AML-193 (cell line): ENCODE results near the gene BACH1.
A peak's percentile ranks its signal among the peaks of the same experiment; 100 is the strongest.
"Not testable (repeated sequence)": the region's sequence is repeated elsewhere in the genome, so short reads cannot be mapped to it uniquely, and the experiment has no call there.

Experiments
- DNase-seq, 2 experiments: peaks; one replicate each; lab custom pipeline; 2025; lab: John Stamatoyannopoulos, UW

Gene BACH1

DNA sequence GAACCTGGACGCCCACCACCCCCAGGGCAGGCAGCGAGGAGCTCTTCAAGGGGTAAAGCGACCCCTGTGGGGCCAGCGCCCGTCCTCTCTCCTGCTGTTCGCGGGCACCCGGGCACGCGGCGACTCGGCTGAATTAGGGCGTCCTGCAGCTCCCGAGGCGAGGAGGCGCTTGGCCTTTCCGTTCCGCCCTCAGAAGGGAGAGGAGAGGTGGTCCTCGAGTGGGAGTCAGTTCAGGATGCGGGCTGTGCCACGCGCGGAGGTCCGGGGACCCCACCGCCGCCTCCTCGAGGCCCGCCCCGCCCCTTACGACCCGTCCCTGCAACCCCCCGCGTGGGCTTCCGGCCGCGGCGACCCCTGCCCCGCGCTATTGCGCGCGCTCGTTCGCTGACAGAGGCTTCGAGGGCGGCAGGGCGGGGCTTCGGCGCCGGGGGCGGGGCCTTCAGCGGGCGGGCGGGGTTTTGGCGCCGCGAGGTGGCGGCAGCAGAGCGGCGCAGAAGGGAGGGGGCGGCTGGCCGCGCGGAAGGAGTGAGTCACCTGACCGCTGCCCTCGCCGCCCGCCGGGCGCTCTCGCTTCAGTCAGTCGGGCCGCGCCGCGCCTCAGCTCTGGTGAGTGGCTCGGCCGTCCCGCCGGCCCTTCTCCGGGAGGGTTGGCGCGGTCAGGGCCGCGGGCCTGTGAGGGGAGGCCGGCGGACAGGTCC lies at the start of gene BACH1:
Gene BACH1, plus strand, starts transcription at position 575 of the 698 bp plus-strand sequence. CDS start 22,359 bp downstream, outside the sequence.
- peak; percentile 79 to 83 for DNase-seq

GRCh38 chr21:29249289-29249688 lies 49.4 kb upstream of the BACH1 start:
- DNase-seq = not testable (repeated sequence)

GRCh38 chr21:29250636-29251035 lies 48.1 kb upstream of the BACH1 start:
- no peak for DNase-seq

DNA sequence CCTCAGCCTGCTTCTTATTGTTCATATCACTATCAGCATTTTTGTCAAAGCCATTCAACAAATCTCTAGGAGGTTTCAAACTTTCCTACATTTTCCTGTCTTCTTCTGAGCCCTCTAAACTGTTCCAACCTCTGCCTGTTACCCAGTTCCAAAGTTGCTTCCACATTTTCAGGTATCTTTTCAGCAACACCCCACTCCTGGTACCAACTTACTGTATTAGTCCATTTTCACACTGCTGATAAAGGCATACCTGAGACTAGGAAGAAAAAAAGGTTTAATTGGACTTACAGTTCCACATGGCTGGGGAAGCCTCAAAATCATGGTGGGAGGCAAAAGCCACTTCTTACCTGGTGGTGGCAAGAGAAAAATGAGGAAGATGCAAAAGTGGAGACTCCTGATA lies 44.9 kb upstream of the BACH1 start:
- not testable (repeated sequence) for DNase-seq

- DNase-seq = no peak
Measured at GRCh38 chr21:29254550-29254949, 44.2 kb upstream of the BACH1 start.

DNA sequence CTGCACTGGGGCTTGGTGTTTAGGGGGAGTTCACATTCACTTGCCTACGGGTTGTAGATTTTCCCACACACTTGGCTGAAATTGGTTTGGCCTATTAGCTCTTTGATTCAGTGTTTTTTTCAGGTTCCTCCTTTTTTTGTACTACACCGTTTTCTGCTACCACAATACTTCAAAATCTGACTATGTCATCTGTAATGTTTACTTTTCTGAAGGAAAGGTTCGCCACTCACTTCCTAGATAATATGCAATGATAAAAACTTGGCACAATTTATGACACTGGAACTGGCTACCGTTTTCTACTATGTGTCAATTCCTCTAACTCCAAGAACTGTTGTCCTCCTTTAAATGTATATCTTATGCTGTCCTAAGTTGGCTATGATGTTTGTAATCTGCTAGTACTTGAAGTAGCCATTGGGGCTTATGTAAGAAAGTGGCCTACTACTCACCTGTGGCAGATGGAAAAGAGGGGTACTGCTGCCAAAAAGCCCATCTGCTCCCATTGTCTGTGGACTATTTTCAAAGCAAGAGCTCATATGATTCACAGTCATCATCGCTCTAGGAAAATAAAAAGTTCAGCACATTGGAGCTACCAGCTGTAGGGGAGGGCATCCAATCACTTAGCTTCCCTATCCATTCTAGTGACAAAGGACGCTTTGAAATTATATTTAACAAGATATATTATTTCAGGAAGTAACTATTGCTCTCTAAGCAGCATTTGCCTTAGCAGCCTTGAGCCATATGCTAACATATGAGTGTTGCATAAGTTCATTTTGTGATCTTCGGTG lies 42.4 kb upstream of the BACH1 start:
- peak; percentile 45 to 70 for DNase-seq

DNA sequence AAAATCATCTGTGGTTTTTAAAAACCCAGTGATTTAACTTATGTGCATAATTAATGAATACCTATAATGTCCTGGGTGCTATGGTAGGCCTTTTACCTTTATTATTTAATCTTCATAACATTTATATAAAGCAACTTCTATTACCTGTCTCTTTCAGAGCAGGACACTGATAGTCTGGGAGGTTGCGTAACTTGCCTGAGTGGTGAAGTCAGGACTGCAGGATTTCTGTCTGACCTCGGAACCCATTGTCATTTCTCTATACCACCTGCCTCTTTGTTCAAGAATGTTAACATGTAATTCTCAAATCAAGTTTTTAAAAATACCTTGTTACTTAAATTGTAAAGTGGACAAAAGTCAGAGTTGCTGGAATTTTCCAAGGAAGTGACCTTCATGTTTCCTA lies 41.0 kb upstream of the BACH1 start:
- DNase-seq = no peak

- DNase-seq = no peak
Measured at GRCh38 chr21:29258626-29259338, 39.9 kb upstream of the BACH1 start.

DNA sequence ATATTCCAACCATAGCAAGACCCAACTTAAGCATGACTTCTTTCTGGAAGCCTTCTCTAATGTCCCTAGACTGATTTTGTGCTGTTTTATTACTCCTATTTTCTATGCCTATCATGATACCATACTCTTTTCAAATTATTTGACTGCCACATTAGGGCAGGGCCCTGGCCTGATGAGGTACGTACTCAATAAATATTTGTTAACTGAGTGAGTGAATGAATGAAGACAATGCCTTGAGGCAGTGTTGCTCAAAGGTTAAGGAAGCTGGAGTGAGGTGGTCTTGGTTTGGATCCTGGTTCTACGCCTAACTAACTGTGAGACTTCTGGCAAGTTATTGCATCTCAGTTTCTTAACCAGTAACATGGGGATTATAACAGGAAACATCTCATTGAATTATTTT lies 38.3 kb upstream of the BACH1 start:
- DNase-seq = no peak

DNA sequence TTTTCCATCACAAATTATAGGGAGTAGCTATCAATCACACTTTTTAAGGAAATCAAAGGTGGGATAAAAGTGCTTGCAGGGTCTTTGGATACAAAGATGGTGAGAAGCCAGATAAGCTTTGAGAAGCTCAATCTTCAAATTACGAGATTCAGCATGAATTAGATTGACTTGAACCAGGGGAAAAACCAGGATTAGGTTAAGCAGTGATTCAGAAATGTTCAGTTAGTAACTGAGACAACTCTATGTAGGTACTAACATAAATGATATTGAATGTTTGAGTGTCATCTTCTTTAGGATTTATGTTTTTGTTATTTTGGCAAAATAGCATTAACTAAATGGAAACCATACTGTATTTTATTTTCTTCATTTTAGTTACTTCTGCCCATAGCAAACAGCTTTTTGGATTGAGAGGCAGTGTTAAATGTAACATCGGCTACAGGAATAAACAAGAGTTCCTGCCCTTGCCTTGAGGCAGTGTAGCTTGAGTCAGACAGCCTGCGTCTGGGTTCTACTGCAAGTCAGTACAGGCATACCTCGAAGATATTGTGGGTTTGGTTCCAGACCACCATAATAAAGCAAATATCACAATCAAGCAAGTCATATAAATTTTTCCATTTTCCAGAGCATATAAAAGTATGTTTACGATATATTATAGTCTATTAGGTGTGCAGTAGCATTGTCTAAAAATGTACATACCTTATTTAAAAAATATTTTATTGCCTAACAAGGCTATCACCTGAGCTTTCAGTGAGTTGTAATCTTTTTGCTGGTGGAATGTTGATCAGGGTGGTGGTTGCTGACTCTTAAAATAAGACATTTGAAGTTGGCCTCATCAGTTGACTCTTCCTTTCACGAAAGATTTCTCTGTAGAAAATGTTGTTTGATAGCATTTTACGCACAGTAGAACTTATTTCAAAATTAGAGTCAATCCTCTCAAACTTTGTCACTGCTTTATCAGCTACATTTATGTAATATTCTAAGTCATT lies 36.9 kb upstream of the BACH1 start:
- no peak for DNase-seq

- DNase-seq = no peak
Measured at GRCh38 chr21:29264721-29265120, 34.0 kb upstream of the BACH1 start.

GRCh38 chr21:29265690-29266479 lies 32.8 kb upstream of the BACH1 start:
- DNase-seq = no peak

DNA sequence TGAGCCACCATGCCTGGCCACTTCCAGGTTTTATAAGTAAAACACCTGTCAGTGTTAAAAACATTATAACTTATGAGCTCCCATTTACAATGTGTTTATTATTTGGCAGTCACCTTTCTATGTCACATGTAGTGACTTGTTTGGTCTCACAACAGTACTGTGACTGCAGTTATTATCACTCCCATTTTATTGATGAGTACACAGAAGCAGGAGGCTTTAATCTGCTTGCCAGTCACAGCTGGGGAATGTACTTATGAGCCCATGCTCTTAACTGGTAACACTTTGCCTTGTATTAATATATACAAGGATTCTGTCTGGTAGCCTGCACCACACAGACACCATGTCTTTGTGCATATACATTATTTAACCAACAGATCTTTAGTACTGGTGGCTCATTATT lies 31.1 kb upstream of the BACH1 start:
- DNase-seq = no peak

DNA sequence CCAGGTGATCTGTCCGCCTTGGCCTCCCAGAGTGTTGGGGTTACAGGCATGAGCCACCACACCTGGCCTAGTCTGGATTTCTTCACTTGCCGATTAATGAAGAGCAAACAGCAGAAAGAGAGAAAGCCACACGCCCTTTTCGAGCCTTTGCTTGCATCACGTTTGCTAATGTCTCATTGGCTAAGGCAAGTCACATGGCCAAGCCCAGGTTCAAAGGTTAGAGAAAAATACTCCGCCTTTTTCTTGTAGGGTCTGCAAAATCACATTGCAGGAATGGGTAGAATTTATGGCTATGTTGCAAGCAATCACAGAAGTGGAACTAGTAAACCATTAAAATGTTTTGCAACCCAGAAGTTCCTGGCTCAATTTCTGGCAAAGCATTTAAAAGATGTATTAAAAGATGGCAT lies 26.8 kb upstream of the BACH1 start:
- DNase-seq = peak; percentile 24 to 51

- no peak for DNase-seq
Measured at GRCh38 chr21:29277442-29277841, 21.3 kb upstream of the BACH1 start.

GRCh38 chr21:29279558-29279957 lies 19.2 kb upstream of the BACH1 start:
- DNase-seq = no peak

DNA sequence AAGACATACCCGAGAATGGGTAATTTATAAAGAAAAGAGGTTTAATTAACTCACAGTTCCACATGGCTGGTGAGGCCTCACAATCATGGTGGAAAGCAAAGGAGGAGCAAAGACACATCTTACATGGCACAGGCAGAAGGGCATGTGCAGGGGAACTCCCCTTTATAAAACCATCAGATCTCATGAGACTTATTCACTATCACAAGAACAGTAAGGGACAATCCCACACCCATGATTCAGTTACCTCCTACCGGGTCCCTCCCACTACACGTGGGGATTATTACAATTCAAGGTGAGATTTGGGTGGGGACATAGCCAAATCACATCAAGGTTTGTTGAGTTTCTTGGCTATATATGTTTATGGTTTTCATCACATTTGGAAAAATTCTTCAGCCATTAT lies 16.9 kb upstream of the BACH1 start:
- DNase-seq = not testable (repeated sequence)

DNA sequence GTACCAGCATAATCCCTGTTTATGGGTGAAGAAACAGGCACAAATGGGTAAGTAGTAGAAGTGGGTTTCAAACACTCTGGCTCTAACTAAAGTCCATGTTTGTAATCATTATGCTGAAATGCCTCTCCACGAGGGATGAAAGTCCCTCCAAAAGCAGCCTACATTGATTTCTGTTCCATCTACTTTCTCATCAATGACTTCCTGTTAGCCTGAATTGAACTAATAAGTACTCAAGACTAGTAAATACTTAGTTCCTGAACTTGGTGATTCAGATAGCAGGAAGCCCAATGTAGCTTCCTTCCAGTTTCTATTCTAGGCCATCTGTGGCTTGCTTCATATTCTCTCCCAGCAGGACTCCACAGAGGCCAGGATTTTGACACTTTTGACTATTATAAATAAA lies 11.3 kb upstream of the BACH1 start:
- DNase-seq = peak; percentile 58 to 70

DNA sequence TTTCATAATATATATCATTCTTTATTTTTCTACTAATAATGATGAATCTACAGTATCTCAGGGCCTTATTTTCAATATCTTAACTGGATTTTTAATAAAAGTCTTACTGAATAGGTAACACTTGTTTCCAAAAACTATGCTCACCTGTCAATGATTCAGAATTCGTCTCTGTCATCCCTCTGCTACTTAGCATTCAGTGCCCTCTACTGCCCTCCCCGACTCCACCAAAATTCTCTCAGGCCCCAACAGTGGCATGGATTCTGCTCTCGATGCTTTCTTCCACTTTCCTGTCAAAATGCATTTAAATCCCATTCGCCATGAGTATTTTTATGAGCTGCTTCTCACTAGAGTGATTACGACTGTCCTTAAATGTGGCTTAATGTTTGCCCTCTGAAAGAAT lies 10.5 kb upstream of the BACH1 start:
- no peak for DNase-seq

DNA sequence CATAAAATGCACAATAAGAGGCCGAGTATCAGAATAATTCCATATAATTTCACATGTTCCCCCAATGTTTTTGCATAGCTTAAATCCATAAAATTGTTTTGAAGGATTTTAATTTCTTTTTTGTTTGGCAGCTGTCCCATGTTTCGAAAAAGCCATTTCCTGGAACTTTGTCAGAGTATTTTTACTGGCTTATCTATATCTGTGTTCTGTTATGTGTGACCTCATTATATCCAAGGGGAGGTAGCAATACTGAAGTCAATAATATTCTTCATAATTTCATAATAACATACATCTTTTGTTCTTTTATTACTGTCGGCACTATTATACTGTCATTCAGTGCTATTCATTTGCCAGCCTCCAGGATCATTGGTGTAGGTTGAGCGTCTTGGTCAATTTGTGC lies 9.4 kb upstream of the BACH1 start:
- no peak for DNase-seq

GRCh38 chr21:29290240-29290639 lies 8.5 kb upstream of the BACH1 start:
- no peak for DNase-seq
